Vagina (tissue), 2 donors: ENCODE measurements around the gene DTHD1. TPM values are rescaled to one million over a fixed set of nuclear protein-coding genes. Genes with fewer than 3 reads are reported as not detected.
A peak's percentile ranks its signal among the peaks of the same experiment; 100 is the strongest.

Experiments used
- DNase-seq, 2 donors: peaks; one replicate each; pipeline ENCODE4 v3.0.0-alpha.2; 2017; ENCODE audit errors: extremely low spot score in 2 of 2
- H3K27ac ChIP-seq: fragments of 200-600 bp; sonication (generic); one replicate; pipeline ENCODE4 v1.5.1; 2019
- H3K27me3 ChIP-seq: fragments of 200-600 bp; sonication (generic); one replicate; pipeline ENCODE4 v1.5.1; 2019
- H3K36me3 ChIP-seq, 2 donors: fragments of 200-600 bp; sonication (generic); one replicate each; pipeline ENCODE4 v1.5.1; 2017 to 2019
- H3K4me1 ChIP-seq: fragments of 200-600 bp; sonication (generic); one replicate; pipeline ENCODE4 v1.5.1; 2019
- H3K4me3 ChIP-seq, 2 donors: fragments of 200-600 bp; sonication (generic); 1 replicate in 1 of 2; 2 replicates in 1 of 2; pipeline ENCODE4 v1.5.1; 2016 to 2019
- H3K9me3 ChIP-seq: fragments of 200-600 bp; sonication (generic); one replicate; pipeline ENCODE4 v1.5.1; 2019
- CTCF ChIP-seq, 3 experiments: fragments of 450-650 bp in 2 of 3; fragments of 200-600 bp in 1 of 3; sonication (generic) in 1 of 3; IDR thresholded peaks; one replicate each; pipeline ENCODE4 v1.5.1; 2017 to 2019; ENCODE audit warnings: antibody characterized with exemption in 3 of 3, mild to moderate bottlenecking in 2 of 3, moderate library complexity in 2 of 3
- POLR2A ChIP-seq, 2 donors: fragments of 450-650 bp; IDR thresholded peaks; one replicate each; pipeline ENCODE4 v1.6.1; 2017; ENCODE audit warnings: antibody characterized with exemption in 2 of 2, mild to moderate bottlenecking in 2 of 2, moderate library complexity in 2 of 2
- POLR2AphosphoS5 ChIP-seq, 2 donors: sonication (generic); formaldehyde crosslinking; IDR thresholded peaks; one replicate each; pipeline ENCODE4 v1.9.0; 2017; ENCODE audit warnings: antibody characterized with exemption in 2 of 2, mild to moderate bottlenecking in 2 of 2, low read depth in 1 of 2; ENCODE audit not compliant: insufficient read depth in 1 of 2
- intact Hi-C: fragments of 100-400 bp; cut with DNase I; formaldehyde crosslinking; loops from one replicate; pipeline ENCODE4 v1.15.1; 2023
- total RNA-seq: library from RNA; depleted of rRNA; stranded (reverse); fragments of >200 nt; gene quantifications from one replicate; pipeline ENCODE4 v1.2.3, GENCODE V29; 2016

DTHD1 gene
- total RNA-seq, 1 donor from 2014 or later, result 0.49 TPM

- H3K9me3 ChIP-seq, result no peaks in the 10 kb centered on the region
- H3K27me3 ChIP-seq, result no peaks in the 10 kb centered on the region
- intact Hi-C loops, result no loop called here
- no peaks in the 10 kb centered on the region for H3K4me1 ChIP-seq
- H3K36me3 ChIP-seq, result no peaks in the 10 kb centered on the region
- no peak overlapping the region for H3K4me3 ChIP-seq
- H3K27ac ChIP-seq, result no peak overlapping the region
- DNase-seq, result no peak
- no peak for TF ChIP-seq CTCF (IDR thresholded peaks at IDR 0.05)
- TF ChIP-seq POLR2AphosphoS5 (IDR thresholded peaks at IDR 0.05; ENCODE audit: insufficient read depth in 1 of 2, low read depth in 1 of 2), result no peak
- TF ChIP-seq POLR2A (IDR thresholded peaks at IDR 0.05), result no peak
These were observed 11.8 kb upstream of the DTHD1 start for GRCh38 chr4:36269533-36270173.

- no peak for DNase-seq
- Histone ChIP-seq H3K27me3 (no peaks in the 10 kb centered on the region), H3K4me3 (no peak overlapping the region), H3K27ac (no peak overlapping the region), H3K9me3 (no peaks in the 10 kb centered on the region), H3K4me1 (no peaks in the 10 kb centered on the region), H3K36me3 (no peaks in the 10 kb centered on the region)
- intact Hi-C loops, result no loop called here
- peak in 1 of 2 donors; percentile 55 for TF ChIP-seq POLR2AphosphoS5 (IDR thresholded peaks at IDR 0.05; ENCODE audit: insufficient read depth in 1 of 2, low read depth in 1 of 2)
- no peak for TF ChIP-seq POLR2A (IDR thresholded peaks at IDR 0.05)
These were observed 8.1 kb upstream of the DTHD1 start for GRCh38 chr4:36273276-36273675.

GRCh38 chr4:36274158-36274557 lies 7.3 kb upstream of the DTHD1 start:
- intact Hi-C loops, result no loop called here
- Histone ChIP-seq H3K27ac (no peak overlapping the region), H3K36me3 (no peaks in the 10 kb centered on the region), H3K4me1 (no peaks in the 10 kb centered on the region), H3K4me3 (no peak overlapping the region), H3K9me3 (no peaks in the 10 kb centered on the region), H3K27me3 (no peaks in the 10 kb centered on the region)
- no peak for TF ChIP-seq CTCF (IDR thresholded peaks at IDR 0.05)
- no peak for TF ChIP-seq POLR2A (IDR thresholded peaks at IDR 0.05)
- no peak for TF ChIP-seq POLR2AphosphoS5 (IDR thresholded peaks at IDR 0.05; ENCODE audit: insufficient read depth in 1 of 2, low read depth in 1 of 2)
- no peak for DNase-seq

GRCh38 chr4:36277533-36277932 lies 3.9 kb upstream of the DTHD1 start:
- Histone ChIP-seq H3K27me3 (no peaks in the 10 kb centered on the region), H3K4me1 (peaks cover 7% of the 10 kb centered on the region), H3K9me3 (no peaks in the 10 kb centered on the region), H3K36me3 (no peaks in the 10 kb centered on the region), H3K27ac (no peak overlapping the region), H3K4me3 (no peak overlapping the region)
- intact Hi-C loops, result no loop called here
- DNase-seq, result no peak
- TF ChIP-seq POLR2A (IDR thresholded peaks at IDR 0.05) (no peak), POLR2AphosphoS5 (IDR thresholded peaks at IDR 0.05; ENCODE audit: insufficient read depth in 1 of 2, low read depth in 1 of 2) (no peak), CTCF (IDR thresholded peaks at IDR 0.05) (no peak)

- Histone ChIP-seq H3K27me3 (no peaks in the 10 kb centered on the region), H3K36me3 (no peaks in the 10 kb centered on the region), H3K4me3 (no peak overlapping the region), H3K4me1 (peaks cover 7% of the 10 kb centered on the region), H3K9me3 (no peaks in the 10 kb centered on the region), H3K27ac (no peak overlapping the region)
- no peak for TF ChIP-seq POLR2A (IDR thresholded peaks at IDR 0.05)
- TF ChIP-seq POLR2AphosphoS5 (IDR thresholded peaks at IDR 0.05; ENCODE audit: insufficient read depth in 1 of 2, low read depth in 1 of 2), result peak in 1 of 2 donors; percentile 72
- intact Hi-C loops, result no loop called here
- no peak for DNase-seq
These were observed 2.6 kb upstream of the DTHD1 start for GRCh38 chr4:36278789-36279188.

- DNase-seq, result no peak
These were observed 861 bp upstream of the DTHD1 start for GRCh38 chr4:36280555-36280954.

More at GRCh38 chr4:36280555-36280954, 861 bp upstream of the DTHD1 start:
- no peaks in the 10 kb centered on the region for H3K36me3 ChIP-seq
- no peaks in the 10 kb centered on the region for H3K9me3 ChIP-seq
- TF ChIP-seq POLR2AphosphoS5 (IDR thresholded peaks at IDR 0.05; ENCODE audit: insufficient read depth in 1 of 2, low read depth in 1 of 2) (no peak), POLR2A (IDR thresholded peaks at IDR 0.05) (no peak), CTCF (IDR thresholded peaks at IDR 0.05) (no peak)
- intact Hi-C loops, result no loop called here
- H3K4me3 ChIP-seq, result no peak overlapping the region
- H3K27me3 ChIP-seq, result no peaks in the 10 kb centered on the region
- H3K4me1 ChIP-seq, result peaks cover 7% of the 10 kb centered on the region
- no peak overlapping the region for H3K27ac ChIP-seq
